ENCODE measurements around the gene LTBP2.

- TF ChIP-seq RAD21 (conservative IDR thresholded peaks at IDR 0.05) = no peak
- TF ChIP-seq, protein P1, sequence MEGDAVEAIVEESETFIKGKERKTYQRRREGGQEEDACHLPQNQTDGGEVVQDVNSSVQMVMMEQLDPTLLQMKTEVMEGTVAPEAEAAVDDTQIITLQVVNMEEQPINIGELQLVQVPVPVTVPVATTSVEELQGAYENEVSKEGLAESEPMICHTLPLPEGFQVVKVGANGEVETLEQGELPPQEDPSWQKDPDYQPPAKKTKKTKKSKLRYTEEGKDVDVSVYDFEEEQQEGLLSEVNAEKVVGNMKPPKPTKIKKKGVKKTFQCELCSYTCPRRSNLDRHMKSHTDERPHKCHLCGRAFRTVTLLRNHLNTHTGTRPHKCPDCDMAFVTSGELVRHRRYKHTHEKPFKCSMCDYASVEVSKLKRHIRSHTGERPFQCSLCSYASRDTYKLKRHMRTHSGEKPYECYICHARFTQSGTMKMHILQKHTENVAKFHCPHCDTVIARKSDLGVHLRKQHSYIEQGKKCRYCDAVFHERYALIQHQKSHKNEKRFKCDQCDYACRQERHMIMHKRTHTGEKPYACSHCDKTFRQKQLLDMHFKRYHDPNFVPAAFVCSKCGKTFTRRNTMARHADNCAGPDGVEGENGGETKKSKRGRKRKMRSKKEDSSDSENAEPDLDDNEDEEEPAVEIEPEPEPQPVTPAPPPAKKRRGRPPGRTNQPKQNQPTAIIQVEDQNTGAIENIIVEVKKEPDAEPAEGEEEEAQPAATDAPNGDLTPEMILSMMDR (IDR thresholded peaks at IDR 0.05; ENCODE audit: poor library complexity, severe bottlenecking) = no peak
- no peak for TF ChIP-seq MXI1 (conservative IDR thresholded peaks at IDR 0.05; ENCODE audit: poor library complexity, severe bottlenecking)
- TF ChIP-seq POLR2AphosphoS5 (IDR thresholded peaks at IDR 0.05) = no peak
- no peak for TF ChIP-seq EZH2 (IDR thresholded peaks at IDR 0.05; ENCODE audit: borderline replicate concordance, insufficient read depth, low read length, poor library complexity, severe bottlenecking)
Measured at GRCh38 chr14:74601982-74602381, 10.1 kb downstream of the LTBP2 start.

All from neural cell (in vitro differentiated cells).